CD4-positive, alpha-beta T cell treated with Interferon alpha-2 for 1 hour (primary cell): Measurements from ENCODE around the gene ADCY9.
"Not testable (repeated sequence)": the region's sequence is repeated elsewhere in the genome, so short reads cannot be mapped to it uniquely, and the experiment has no call there.

ENCODE experiments used
- DNase-seq, 2 donors: peaks; one replicate each; pipeline ENCODE4 v3.0.0-alpha.2; 2020 to 2022

The ADCY9 gene

DNA sequence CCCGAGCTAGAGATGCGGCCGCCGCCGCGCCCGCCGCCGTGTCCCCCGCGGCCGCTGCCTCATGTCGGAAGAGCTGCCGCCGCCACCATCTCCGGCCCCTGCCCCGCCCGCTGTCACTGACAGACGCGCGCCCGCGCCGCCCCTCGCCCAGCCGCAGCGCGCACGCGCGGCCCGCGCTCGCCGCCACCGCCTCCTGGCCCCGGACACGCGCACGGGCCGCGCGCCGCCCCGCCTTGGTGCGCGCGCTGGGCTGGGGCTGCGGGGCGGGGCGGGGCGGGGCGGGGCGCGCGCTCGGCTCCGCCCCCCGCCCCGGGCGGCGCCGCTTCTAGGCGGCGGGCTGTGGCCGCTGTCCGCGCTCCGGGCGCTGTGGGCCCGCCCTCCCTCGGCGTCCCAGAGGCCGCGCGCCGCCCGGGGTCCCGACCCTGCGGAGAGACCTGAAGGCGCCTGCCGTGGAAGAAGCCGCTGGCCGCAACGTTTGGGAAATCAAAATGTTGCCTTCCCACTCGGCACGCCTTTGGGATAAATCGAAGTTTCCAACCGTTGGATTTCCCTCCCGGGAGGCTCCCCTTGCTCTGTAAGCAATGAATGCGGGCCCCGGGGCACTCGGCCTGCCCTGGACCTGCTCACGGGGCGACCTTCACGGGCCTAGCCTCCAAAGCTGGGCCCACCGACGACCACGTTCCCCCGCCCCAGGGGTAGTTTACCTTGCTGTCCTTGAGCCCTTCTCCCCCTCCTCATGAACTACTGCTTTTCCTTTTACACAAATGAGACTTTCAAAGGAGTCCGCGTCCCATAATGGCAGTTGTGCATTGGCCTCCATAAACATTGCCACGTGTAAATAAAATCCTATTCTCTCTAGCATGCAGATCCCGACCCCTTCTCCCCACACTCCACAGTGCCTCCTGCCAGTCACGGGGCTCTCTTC lies at the start of gene ADCY9:
Gene ADCY9, minus strand, starts transcription at position 118 of the 925 bp plus-strand sequence. CDS start 1,000 bp downstream, outside the sequence.
- peak; percentile 78 to 88 for DNase-seq

DNA sequence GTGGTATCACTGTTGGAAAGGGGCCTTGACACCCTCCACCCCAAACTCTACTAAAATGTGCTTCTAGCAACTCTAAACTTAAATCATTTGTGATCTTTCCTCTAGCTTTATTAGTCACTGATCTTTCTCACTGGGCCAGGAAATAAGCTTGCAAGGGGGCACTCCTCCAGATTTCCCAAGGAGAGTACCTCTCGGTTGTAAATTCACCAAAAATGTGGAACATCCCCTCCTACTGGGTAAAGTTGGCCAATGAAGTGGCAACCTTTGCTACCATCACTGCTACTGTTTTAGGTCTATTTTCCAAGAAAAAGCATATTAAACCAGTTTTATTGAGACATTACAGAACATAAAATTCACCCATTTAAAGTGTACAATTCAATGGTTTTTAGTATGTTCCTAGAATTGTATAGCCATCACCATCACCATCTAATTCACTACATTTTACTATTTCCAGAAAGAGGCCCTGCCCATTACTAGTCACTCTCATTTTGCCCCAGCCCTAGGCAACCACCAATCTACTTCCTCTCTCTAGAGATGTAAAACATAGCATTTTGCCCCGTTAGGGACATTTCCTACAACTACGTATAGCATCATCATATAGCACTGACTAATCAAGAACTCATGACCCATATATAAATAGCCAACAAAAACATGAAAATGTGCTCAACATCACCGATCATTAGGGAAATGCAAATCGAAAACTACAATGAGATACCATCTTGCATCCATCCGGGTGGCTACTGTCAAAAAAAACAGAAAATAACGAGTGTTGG lies 44.6 kb upstream of the ADCY9 start:
- no peak for DNase-seq

GRCh38 chr16:4159726-4160125 lies 43.5 kb upstream of the ADCY9 start:
- no peak for DNase-seq

DNA sequence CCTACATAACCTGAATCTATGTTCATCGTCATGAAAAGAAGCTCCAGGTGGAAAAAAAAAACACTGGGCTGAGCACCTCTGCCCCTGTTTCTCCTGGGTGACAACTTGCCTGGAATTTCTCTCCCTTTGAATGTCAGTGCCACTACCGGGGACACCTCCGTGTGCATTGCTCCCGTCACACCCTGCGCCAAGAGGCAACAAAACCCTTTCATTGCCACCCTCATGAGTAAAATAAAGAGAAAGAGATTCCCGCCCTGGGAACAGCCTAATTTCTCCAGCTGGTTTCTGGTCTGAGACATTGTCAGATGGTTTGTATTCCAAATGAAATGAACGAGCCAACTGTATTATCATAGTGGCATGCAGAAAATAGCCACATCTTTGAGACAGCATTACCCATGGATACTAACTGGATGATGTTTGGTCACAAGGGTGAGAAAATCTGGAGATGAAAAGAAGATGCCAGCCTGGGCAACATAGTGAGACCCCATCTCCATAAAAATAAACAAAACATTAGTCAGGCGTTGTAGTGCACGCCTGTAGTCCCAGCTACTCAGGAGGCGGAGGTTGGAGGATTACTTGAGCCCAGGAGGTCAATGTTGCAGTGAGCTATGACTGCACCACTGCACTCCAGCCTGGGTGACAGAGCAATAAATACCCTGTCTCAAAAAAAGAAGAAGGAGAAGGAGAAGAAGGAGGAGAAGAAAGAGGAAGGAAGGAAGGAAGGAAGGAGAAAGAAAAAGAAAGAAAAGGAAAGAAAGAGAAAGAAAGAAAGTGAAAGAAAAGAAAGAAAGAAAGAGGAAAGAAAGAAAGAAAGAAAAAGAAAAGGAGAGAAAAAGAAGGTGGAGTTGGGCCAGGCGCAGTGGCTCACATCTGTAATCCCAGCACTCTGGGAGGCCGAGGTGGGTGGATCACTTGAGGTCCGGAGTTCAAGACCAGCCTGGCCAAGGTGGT lies 42.2 kb upstream of the ADCY9 start:
- no peak for DNase-seq

DNA sequence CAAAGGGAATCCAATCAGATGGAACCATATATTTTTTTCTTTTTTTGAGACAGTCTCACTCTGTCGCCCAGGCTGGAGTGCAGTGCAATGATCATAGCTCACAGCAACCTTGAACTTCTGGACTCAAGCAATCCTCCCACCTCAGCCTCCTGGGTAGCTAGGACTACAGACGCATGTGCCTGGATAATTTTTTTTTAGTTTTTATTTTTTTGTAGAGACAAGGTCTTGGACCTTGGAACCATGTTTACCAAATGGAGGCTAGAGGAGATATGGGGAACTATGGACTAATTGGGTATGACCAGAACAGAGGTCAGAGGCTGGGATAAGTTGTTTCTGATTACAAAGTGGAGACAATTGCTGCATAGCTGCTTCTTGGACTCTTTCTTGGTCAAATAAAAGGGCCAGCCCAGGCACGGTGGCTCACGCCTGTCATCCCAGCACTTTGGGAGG lies 41.2 kb upstream of the ADCY9 start:
- DNase-seq: no peak

DNA sequence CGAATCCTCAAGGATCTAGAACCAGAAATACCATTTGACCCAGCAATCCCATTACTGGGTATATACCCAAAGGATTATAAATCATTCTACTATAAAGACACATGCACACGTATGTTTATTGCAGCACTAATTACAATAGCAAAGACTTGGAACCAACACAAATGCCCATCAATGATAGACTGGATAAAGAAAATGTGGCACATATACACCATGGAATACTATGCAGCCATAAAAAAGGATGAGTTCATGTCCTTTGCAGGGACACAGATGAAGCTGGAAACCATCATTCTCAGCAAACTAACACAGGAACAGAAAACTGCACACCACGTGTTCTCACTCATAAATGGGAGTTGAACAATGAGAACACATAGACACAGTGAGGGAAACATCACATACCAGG lies 40.3 kb upstream of the ADCY9 start:
- DNase-seq: not testable (repeated sequence)

DNA sequence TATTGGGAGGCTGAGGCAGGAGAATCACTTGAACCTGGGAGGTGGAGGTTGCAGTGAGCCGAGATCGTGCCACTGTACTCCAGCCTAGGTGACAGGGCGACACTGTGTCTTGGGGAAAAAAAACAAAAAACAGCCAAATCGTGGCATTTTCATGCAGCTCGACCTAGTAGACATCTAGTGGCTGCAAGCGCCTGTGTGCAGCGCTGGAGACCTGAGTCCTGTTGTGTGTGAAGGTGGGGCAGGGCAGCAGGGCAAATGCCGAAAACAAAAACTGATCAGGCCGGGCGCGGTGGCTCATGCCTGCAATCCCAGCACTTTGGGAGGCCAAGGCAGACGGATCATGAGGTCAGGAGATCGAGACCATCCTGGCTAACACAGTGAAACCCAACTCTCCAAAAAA lies 37.1 kb upstream of the ADCY9 start:
- DNase-seq: not testable (repeated sequence)

- no peak for DNase-seq
Measured at GRCh38 chr16:4152267-4152666, 36.0 kb upstream of the ADCY9 start.

DNA sequence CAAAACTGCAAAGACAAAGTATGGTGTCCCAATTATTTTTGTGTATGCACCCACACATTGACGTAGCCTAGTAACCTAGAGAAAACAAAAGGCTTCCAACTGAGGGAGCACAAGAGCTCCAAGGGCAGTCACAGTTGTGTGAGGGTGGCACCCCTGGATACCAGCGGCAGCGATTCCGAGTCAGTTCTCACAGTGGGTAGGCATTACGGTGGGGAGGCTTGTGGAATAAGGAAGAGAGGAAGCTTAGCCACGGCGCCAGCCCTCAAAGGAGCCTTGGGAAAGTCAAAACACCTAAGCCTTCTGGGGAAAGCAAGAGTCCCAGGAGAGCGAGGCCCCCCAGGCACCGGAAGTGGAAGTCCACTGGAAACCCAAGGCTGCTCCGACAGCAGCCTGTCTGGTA lies 31.0 kb upstream of the ADCY9 start:
- DNase-seq: no peak

GRCh38 chr16:4142268-4142667 lies 26.0 kb upstream of the ADCY9 start:
- DNase-seq: peak; percentile 70 to 83

GRCh38 chr16:4141604-4142003 lies 25.4 kb upstream of the ADCY9 start:
- no peak for DNase-seq

DNA sequence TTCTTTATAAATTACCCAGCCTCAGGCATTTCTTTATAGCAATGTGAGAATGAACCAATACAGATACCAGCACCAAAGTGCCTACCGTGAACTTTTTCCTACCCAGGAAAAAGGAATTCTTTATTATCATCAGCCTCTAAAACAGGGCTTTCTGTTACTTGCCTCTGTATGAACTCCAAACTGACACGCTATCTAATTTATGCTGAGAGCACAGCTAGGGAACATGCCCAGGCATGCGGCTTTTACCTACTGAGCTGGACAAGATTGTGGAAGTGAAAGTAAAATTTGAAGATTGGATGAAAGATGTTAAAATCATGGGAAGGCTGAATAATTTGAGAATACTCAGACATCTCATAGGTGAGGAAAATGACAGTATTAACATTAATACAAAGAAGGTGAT lies 24.4 kb upstream of the ADCY9 start:
- no peak for DNase-seq

DNA sequence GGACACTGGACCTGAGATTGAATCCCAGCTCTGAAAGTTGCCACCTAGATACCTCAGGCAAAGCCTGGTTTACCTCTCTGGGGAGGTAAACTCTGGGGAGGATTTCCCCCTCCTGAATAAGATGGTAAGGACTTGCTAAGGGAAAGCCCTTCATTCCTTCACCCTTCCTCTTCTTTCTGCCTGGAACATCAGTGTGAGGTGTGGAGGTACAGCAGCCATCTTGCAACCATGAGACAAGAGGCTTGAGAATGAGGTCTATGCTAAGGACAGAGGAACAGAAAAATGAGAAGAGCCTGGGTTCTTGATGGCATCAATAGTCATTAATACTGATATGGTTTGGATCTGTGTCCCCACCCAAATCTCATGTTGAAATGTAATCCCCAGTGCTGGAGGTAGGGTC lies 23.7 kb upstream of the ADCY9 start:
- no peak for DNase-seq

DNA sequence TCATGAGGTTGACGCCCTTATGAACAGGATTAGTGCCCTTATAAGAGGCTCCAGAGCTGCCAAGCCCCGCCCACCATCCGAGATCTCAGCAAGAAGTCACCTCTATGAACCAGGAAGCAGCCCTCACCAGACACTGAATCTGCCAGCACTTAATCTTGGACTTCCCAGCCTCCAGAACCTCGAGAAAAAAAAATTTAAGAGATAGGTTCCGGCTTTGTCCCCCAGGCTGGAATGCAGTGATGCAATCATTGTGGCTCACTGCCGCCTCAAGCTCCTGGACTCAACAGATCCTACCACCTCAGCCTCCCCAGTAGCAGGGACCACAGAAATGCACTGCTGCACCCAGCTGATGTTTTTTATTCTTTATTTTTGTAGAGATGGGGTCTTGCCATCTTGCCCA lies 22.5 kb upstream of the ADCY9 start:
- DNase-seq: no peak

- DNase-seq: no peak
Measured at GRCh38 chr16:4137438-4137837, 21.2 kb upstream of the ADCY9 start.

- no peak for DNase-seq
Measured at GRCh38 chr16:4136229-4136813, 20.1 kb upstream of the ADCY9 start.

GRCh38 chr16:4135537-4135936 lies 19.3 kb upstream of the ADCY9 start:
- DNase-seq: no peak

GRCh38 chr16:4133897-4134372 lies 17.7 kb upstream of the ADCY9 start:
- no peak for DNase-seq

- DNase-seq: no peak
Measured at GRCh38 chr16:4131621-4132020, 15.4 kb upstream of the ADCY9 start.

GRCh38 chr16:4124535-4125294 lies 8.5 kb upstream of the ADCY9 start:
- no peak for DNase-seq

DNA sequence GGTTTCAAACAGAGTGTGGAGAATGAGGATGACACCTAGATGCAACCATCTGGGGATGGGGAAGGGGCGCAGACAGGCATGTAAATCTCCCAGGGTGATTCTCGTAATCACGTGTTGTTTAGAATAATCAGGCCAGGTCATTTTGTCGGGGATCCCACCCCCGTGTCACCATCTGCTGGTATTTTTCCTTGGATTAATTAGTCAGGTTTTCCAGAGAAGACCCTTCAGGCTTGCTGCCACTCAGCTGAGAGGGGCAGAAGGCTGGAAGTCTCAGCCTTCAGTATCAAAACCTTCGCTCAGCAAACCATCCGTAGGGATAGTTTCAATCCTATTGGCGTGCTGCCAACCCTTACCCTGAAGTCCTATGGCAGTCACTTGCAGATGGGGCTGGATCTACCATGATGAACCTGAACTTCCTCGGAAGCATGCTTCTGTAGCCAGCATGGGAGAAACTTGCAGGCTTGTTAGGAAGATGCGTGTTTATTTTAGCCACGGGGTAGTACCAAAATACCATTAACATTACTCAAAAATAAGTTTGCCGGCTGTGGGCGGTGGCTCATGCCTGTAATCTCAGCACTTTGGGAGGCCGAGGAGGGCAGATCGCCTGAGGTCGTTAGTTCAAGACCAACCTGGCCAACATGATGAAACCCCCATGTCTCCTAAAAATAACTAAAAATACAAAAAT lies 7.5 kb upstream of the ADCY9 start:
- DNase-seq: no peak
